DND-41 (cell line): Measurements from ENCODE around the gene VAC14.

Experiments
- ATAC-seq: fragments of 200-7000 bp; cut with Tn5 transposase; 3 replicates; pipeline ENCODE4 v1.9.1; 2021; ENCODE audit warnings: low read depth; ENCODE audit not compliant: insufficient read depth
- DNase-seq: peaks from one replicate; pipeline ENCODE4 v3.0.0-alpha.2; 2020
- H2AFZ ChIP-seq: 2 replicates; pipeline ENCODE4 v1.6.0; 2012; ENCODE audit warnings: low read depth, low read length
- H3K27ac ChIP-seq: 2 replicates; pipeline ENCODE4 v1.5.1; 2012; ENCODE audit warnings: low read length, inconsistent platforms
- H3K27me3 ChIP-seq: fragments of 200-600 bp; sonication (generic); 2 replicates; pipeline ENCODE4 v1.6.0; 2012; ENCODE audit warnings: low read length, mild to moderate bottlenecking, inconsistent platforms; ENCODE audit not compliant: insufficient read depth, poor library complexity
- H3K36me3 ChIP-seq: 2 replicates; pipeline ENCODE4 v1.5.1; 2012; ENCODE audit warnings: low read length, inconsistent platforms; ENCODE audit not compliant: insufficient read depth
- H3K4me1 ChIP-seq: 2 replicates; pipeline ENCODE4 v1.5.1; 2012; ENCODE audit warnings: mild to moderate bottlenecking, low read length; ENCODE audit not compliant: insufficient read depth
- H3K4me2 ChIP-seq: 2 replicates; pipeline ENCODE4 v1.6.0; 2012; ENCODE audit warnings: mild to moderate bottlenecking, moderate library complexity, low read length, inconsistent platforms; ENCODE audit not compliant: insufficient read depth
- H3K4me3 ChIP-seq, 2 experiments: fragments of 200-600 bp in 1 of 2; shearing (Covaris generic) in 1 of 2; 2 replicates each; pipeline ENCODE4 v1.5.1; 2012 to 2016; ENCODE audit warnings: inconsistent platforms in 2 of 2, low read length in 2 of 2, mild to moderate bottlenecking in 2 of 2, low read depth in 1 of 2, moderate library complexity in 1 of 2
- H3K79me2 ChIP-seq: 2 replicates; pipeline ENCODE4 v1.6.0; 2012; ENCODE audit warnings: low read length, inconsistent platforms; ENCODE audit not compliant: insufficient read depth
- H3K9ac ChIP-seq: 2 replicates; pipeline ENCODE4 v1.6.0; 2012; ENCODE audit warnings: low read depth, mild to moderate bottlenecking, inconsistent platforms, low read length, moderate library complexity
- H3K9me3 ChIP-seq: 2 replicates; pipeline ENCODE4 v1.5.1; 2012; ENCODE audit warnings: low read length, moderate library complexity, mild to moderate bottlenecking, inconsistent platforms; ENCODE audit not compliant: insufficient read depth, severe bottlenecking
- H4K20me1 ChIP-seq: 2 replicates; pipeline ENCODE4 v1.6.0; 2012; ENCODE audit warnings: low read length; ENCODE audit not compliant: insufficient read depth
- EZH2 ChIP-seq: IDR thresholded peaks from 3 replicates; pipeline ENCODE4 v1.6.1; 2012; ENCODE audit warnings: borderline replicate concordance, low read depth, mild to moderate bottlenecking, moderate library complexity, low read length, inconsistent platforms; ENCODE audit not compliant: severe bottlenecking
- TF ChIP-seq, protein P1 (sequence below): IDR thresholded peaks from 2 replicates; pipeline ENCODE4 v1.5.1; 2012; ENCODE audit warnings: borderline replicate concordance, low read length, moderate library complexity, mild to moderate bottlenecking; ENCODE audit not compliant: poor library complexity, severe bottlenecking; ENCODE audit errors: extremely low read depth

VAC14 gene

DNA sequence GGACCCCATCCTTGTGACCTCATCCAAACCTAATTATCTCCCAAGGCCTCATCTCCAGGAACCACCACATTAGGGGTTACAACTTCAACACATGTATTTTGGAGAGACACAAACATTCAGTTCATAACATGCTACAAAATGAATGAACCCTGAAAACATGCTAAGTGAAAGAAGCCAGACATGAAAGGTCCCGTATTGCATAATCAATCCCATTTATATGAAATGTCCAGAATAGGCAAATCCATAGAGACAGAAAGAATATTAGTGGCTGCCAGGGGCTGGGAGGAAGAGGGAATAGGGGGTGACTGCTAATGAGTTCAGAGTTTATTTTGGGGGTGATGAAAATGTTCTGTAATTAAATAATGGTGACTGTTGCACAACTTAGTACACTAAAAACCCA lies 158.3 kb downstream of the VAC14 start:
- H2AFZ ChIP-seq = no peak overlapping the region
- H4K20me1 ChIP-seq = no peaks in the 10 kb centered on the region
- no peaks in the 10 kb centered on the region for H3K36me3 ChIP-seq
- H3K4me3 ChIP-seq = no peak overlapping the region
- no peaks in the 10 kb centered on the region for H3K79me2 ChIP-seq
- no peak overlapping the region for H3K9ac ChIP-seq
- no peak for ATAC-seq
- TF ChIP-seq, protein P1, sequence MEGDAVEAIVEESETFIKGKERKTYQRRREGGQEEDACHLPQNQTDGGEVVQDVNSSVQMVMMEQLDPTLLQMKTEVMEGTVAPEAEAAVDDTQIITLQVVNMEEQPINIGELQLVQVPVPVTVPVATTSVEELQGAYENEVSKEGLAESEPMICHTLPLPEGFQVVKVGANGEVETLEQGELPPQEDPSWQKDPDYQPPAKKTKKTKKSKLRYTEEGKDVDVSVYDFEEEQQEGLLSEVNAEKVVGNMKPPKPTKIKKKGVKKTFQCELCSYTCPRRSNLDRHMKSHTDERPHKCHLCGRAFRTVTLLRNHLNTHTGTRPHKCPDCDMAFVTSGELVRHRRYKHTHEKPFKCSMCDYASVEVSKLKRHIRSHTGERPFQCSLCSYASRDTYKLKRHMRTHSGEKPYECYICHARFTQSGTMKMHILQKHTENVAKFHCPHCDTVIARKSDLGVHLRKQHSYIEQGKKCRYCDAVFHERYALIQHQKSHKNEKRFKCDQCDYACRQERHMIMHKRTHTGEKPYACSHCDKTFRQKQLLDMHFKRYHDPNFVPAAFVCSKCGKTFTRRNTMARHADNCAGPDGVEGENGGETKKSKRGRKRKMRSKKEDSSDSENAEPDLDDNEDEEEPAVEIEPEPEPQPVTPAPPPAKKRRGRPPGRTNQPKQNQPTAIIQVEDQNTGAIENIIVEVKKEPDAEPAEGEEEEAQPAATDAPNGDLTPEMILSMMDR = no peak
- DNase-seq = no peak
- no peak overlapping the region for H3K4me2 ChIP-seq
- H3K27me3 ChIP-seq = peaks cover 4% of the 10 kb centered on the region
- no peak overlapping the region for H3K27ac ChIP-seq
- H3K4me1 ChIP-seq = no peaks in the 10 kb centered on the region
- H3K9me3 ChIP-seq = no peaks in the 10 kb centered on the region

DNA sequence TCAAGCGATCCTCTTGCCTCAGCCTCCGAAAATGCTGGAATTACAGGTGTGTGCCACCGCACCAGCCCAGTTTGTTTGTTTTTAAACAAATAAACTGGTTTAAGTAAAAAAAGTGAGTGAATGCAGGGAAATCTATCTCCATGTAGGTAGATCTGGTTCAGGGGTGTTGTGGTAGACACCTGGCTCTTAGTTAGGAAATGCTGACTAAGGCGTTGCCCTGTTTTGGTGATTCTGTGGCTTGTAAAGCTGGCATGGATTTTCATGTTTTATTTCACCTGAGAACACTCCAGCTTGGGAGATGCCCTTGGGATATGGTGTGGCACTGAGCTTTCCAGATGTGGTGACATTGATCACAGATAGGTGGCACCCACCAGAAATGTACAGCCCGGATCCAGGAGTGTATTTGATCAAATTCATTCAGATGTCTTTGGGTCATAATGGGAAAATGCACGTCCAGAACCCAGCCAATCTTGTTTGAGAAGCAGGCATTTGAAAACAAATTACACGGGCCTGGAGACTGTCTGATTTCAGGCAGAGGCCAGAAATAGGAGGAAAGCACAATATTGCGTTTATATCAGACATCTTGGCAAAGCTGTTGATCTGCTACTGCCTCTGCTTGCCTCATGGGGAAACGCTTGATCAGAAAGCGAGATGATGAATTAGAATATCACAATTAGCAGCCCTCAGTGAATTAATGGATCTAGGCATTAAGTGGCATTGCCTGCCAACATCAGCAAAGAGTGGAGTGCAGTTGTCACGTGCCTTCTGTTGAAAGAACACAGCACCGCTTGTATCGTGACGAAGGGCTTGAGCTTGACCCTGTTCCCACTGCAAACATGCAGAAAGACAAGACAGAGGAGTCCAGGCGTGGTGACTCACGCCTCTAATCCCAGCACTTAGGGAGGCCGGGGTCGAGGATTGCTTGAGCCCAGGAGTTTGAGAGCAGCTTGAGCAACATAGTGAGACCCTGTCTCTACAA lies 161.9 kb downstream of the VAC14 start:
- no peak overlapping the region for H2AFZ ChIP-seq
- no peak overlapping the region for H3K9ac ChIP-seq
- no peak for TF ChIP-seq EZH2
- TF ChIP-seq, protein P1 = peak; percentile 18
- H3K79me2 ChIP-seq = no peaks in the 10 kb centered on the region
- no peaks in the 10 kb centered on the region for H4K20me1 ChIP-seq
- H3K4me3 ChIP-seq = no peak overlapping the region
- H3K4me1 ChIP-seq = no peaks in the 10 kb centered on the region
- H3K9me3 ChIP-seq = no peaks in the 10 kb centered on the region
- no peak for ATAC-seq
- no peaks in the 10 kb centered on the region for H3K36me3 ChIP-seq
- DNase-seq = no peak
- H3K4me2 ChIP-seq = no peak overlapping the region
- H3K27ac ChIP-seq = no peak overlapping the region
- H3K27me3 ChIP-seq = peaks cover 5% of the 10 kb centered on the region
